ENCODE measurements around the gene RNF44. TPM values are rescaled to one million over a fixed set of nuclear protein-coding genes. Genes with fewer than 3 reads are reported as not detected.
A peak's percentile ranks its signal among the peaks of the same experiment; 100 is the strongest.

Gene RNF44
- polyA plus RNA-seq, 10 donors, result 22.0 to 48.4 (median 27.0) TPM

DNA sequence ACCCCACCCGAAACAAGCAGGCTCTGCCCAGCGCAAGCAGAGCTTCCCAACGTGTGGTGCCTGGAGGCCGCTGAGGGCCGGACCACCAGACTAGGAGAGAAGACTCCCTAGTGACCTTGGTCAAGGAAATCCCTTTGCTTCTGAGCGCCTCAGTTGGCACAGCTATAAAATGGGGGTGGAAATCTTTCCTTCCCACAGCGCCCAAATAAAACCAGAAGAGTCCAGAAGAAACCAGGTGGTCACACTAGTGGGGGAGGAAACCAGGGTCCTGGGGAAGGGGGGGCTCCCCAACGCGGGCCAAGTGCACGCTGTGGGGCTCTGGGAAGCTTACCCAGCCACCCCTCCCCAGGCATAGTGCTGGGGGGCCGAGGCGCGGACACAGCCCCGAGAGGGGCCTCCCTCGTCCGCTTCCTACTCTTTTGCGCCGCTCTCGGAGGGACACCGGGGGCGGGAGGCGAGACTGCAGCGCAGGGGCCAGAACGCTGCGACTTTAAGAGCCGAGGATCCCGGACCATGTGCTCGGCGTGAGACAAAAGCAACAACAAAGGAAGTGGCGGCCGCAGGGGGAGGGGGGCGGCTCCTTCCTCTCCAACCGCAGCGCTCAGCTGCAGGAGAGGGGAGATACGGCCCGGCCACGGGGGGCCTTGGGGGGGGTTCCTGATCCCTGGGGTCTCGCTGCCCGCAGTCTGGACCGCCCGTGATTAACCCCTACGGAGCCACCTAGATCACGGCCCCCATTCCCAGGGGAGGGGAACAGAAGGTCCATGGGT is 885 bp downstream of the RNF44 start:
- peak; percentile 80 to 94 (median 86) for DNase-seq

DNA sequence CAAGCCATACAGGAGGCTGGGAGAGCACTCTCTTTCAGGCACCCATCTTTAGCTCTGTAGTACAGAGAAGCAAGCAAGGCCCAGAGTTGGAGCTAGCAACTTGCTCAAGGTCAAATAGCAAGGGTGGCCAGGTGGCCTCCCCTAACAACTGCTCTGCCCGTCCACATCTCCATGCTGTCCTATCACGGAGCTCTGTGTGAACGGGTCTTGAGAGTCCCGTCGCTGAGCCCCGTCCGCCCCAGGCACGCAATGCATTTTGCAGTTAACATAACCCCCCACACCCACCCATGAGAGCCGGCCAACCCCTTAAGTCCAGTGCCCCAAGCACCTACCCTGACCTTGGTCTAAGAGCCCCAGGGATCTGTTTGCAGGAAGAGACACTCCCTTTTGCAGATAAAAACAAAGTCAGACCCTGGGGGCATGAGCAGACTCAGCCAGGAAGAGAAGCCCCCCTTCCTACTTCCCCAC is 1.5 kb downstream of the RNF44 start:
- peak in 1 of 3 donors; percentile 56 for DNase-seq

- DNase-seq, result peak in 1 of 3 donors; percentile 53
Measured at GRCh38 chr5:176535101-176535663, 2.0 kb downstream of the RNF44 start.

GRCh38 chr5:176534640-176535039 is 2.6 kb downstream of the RNF44 start:
- no peak for DNase-seq

GRCh38 chr5:176533894-176534611 is 3.1 kb downstream of the RNF44 start:
- DNase-seq, result peak in 1 of 3 donors; percentile 34

GRCh38 chr5:176533390-176533789 is 3.8 kb downstream of the RNF44 start:
- DNase-seq, result peak in 1 of 3 donors; percentile 66

- no peak for DNase-seq
Measured at GRCh38 chr5:176532795-176533194, 4.4 kb downstream of the RNF44 start.

GRCh38 chr5:176531902-176532493 is 5.2 kb downstream of the RNF44 start:
- no peak for DNase-seq

GRCh38 chr5:176530983-176531901 is 6.0 kb downstream of the RNF44 start:
- DNase-seq, result peak in 2 of 3 donors; percentile 55 to 84

- DNase-seq, result no peak
Measured at GRCh38 chr5:176530393-176530982, 6.7 kb downstream of the RNF44 start.

DNA sequence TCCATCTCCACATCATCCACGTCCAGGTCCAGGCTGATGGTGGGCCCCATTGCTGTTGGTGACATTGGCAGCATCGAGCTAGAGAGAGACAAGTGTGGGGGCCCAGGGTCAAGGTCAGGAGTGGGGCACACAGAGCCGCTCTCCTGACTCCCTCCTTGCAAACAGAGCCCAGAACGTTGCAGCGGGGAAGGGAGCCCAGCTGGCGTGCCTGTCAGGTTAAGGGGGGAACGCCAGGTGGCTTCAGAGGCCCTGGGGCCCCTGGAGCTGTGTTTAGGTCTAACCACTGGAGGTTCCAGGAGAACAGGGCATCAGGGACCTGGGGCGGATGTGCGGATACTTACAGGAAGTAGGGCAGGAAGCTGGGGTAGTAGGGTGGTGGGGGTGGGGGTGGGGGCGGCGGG is 7.5 kb downstream of the RNF44 start:
- no peak for DNase-seq

DNA sequence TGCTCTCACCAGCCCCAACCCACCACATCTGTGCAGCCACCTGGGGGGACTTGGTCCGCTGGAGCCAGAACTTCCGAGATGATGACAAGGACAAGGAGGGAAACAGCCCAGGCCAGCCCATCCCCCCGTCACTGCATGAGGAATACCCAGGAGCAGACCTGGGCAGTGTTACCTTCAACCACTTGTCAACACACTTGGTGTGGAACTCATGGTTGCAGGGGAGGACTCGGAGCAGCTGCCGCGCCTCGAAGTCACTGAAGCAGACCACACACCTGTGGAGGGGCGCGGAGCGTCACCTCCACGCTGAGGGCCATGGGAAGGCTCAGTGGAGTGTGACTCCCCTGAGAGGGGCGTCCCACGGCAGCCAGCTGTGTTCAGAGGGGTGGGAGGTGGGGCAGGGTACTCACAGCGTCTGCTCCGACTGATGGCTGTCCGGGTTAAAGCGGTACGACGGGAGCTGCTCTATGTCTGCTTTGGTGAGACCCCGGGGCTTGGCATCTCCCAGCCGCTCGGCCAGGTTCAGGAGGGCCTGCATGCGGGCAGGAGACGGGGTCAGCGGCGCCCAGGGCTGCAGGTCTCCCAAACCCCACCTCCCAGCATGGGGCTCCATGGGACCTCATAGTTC is 8.0 kb downstream of the RNF44 start:
- DNase-seq, result no peak

DNA sequence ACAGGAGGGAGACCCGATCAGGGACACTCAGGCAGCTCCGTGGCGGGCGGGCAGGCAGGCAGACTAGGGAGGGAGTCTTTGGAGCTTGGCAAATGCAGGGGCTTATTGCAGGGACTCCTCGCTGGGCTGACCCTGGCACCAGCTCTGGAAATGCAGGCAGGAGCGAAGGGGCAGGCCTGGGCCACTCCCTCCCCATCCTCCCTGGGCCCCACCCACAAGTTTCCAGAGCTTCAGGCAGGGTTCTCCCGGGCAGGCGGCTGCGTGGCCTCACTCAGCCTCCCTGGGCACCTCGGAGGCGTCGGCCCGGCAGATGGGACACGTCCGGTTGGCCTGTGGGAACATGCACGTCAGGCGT is 8.5 kb downstream of the RNF44 start:
- no peak for DNase-seq

DNA sequence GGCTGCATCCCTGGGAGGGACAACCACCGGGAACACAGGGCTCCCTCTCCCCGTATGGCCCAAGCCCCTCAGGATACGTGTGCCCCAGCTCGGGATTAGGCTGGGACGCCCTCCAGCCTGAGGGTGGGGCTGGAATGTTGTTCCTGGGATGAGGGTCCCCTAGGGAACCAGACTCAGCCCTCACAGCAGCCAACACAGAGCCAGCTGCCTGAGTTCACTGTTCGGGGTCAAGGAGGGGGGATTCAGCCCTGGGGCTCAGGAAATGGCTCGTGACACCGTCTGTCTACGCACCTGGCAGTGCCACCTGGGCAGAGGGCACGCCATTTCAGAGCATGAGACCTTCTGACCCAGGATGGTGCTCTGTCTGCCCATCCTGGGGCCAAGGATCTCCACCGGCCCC is 8.9 kb downstream of the RNF44 start:
- DNase-seq, result peak in 1 of 3 donors; percentile 58

- DNase-seq, result no peak
Measured at GRCh38 chr5:176527246-176528222, 9.7 kb downstream of the RNF44 start.

- DNase-seq, result no peak
Measured at GRCh38 chr5:176526462-176526861, 10.7 kb downstream of the RNF44 start.

GRCh38 chr5:176525677-176526076 is 11.5 kb downstream of the RNF44 start:
- DNase-seq, result no peak

- DNase-seq, result no peak
Measured at GRCh38 chr5:176524987-176525386, 12.2 kb downstream of the RNF44 start.

DNA sequence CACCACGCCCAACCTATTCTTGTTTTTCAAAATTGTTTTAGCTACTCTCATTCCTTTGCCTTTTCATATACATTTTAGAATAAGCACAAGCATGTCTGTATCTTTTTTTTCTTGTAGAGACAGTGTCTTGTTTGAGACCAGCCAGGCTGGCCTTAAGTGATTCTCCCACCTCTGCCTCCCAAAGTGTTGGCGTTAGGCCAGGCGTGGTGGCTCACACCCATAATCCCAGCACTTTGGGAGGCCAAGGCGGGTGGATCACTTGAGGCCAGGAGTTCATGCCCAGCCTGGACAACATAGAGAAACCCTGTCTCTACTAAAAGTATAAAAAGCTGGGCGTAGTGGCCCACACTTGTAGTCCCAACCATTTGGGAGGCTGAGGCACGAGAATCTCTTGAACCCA is 13.1 kb downstream of the RNF44 start:
- DNase-seq, result no peak
